ENCODE measurements around the gene OVAAL.

The OVAAL gene

DNA sequence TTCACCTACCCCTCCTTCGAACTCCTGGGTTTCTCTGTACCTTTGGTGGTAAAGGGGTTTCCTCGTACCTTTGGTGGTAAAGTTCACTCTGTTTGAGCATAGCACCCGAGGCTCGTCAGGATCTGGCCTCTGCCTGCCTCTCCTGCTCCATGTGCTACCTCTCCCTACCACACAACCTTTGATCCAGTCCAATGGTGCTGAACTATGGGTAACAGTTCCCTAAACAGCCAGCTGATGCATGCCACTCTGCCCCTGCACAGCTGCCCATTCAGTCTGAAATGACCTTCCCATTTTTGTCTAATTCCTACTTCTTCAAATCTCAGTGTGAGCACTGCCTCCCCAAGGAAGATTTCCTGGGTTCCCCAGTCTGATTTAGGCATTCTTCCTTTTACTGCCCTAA lies 14.0 kb downstream of the OVAAL start:
- no peak for DNase-seq

DNA sequence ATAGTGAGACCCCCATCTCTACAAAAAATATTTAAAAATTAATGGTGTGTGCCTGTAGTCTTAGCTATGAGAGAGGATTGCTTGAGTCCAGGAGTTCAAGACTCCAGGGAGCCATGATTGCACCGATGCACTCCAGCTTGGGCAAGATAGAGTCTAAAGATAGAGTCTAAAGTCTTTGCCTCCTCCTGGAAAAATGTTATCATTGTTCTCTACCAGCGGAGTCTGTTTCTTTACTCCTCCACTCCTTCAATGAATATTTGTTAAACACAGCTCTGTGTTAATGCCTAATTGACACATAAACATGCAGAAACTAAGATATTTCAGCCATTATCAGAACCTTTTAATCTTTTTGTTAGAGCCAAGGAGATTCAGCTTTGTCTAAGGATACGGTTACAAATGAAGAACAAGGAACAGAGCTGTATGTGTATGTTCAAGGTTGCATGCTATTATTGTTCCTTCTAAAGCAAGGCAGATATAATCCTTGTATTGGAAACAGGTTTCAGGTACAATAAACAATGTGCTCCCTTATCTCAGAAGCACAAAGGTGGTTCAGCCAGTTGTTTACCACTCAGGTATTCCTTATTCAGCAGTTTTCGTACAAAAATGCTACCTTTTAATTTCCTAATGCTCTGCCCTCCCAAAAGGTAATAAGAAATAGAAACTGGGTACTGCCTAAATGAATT lies 15.4 kb downstream of the OVAAL start:
- no peak for DNase-seq

DNA sequence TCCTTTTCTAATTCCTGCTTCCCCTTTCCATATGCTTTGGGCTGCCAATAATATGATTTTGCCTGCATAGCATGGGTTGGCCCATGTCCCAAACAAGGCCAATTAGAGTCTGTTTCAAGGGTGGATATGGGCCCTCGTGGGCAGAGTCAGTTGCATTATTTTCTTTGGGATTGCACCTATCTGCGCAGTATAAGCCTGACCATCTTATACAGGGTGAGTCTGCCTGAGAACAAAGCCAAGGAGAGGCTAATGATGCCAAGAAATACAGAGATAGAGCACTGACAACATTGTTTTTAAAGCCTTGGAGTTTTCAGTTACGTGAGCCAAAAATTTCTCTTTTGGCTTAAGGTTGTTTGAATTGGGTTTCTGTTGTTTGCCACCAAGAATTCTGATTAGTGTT lies 18.6 kb downstream of the OVAAL start:
- DNase-seq: no peak

DNA sequence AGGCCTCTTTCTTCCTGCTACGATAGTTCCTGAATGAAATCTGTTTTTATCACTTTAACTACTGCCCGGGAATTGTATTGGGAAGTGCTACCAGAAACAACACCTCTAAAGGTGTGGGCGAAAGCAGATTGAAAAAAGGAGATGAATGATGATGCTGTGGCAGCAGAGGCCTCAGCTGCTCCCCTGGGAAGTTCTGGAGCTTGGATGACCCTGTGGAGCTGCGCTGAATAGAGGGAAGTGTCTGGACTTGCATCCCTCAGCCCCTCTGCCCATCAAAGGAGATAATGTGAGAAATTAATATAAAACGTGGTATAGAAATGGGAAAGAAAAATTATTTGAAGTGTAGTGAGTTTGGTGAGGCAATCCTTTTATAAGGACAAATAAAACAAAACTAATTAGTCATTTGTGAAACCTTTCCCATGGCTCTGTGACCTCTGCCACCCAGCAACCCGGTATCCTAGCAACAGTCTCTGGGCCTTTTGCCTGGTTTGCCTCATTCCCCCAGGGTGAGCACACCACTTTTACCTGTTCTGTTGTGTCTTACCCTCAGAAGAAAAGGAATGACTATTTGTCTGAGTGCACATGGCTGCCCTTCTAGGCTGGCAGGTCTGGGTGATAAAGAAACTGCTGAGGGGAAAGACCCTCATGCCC lies 21.3 kb downstream of the OVAAL start:
- DNase-seq: no peak

DNA sequence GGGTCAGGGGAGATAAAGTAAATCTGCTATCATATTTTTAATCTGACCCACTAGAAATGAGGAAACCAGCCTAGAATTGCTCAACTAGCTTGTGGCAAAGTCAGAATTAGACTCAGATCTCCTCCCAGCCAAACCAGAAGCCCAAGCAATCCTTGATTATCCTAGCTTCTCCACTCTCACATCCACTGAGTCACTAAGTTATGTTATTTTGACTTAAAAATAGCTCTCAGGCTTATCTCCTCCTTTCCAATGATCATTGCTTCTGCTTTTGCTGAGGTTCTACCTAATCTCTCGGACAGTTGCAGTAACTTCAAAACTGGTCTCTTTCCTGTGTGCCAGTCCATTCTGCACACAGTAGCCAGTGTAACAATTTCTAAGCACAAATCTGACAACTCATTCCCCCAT lies 22.9 kb downstream of the OVAAL start:
- DNase-seq: peak in 1 of 2 donors; percentile 10

DNA sequence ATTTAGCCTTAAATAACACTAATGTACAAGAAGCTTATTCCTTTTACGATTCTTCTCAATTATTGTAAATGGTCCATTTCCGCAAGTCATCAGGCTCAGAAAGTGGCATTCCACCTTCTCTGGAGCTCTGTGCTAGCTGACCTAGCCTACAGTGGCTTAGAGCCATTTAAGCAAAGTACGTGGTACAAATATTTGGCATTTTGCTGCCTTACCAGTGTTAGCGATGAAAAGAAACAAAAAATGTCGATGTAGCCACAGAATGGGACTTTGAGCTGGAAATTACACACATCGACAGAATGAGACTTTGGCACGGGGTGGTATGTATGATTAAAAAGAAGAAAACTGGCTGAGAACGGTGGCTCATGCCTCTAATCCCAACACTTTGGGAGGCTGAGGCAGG lies 26.1 kb downstream of the OVAAL start:
- DNase-seq: no peak

DNA sequence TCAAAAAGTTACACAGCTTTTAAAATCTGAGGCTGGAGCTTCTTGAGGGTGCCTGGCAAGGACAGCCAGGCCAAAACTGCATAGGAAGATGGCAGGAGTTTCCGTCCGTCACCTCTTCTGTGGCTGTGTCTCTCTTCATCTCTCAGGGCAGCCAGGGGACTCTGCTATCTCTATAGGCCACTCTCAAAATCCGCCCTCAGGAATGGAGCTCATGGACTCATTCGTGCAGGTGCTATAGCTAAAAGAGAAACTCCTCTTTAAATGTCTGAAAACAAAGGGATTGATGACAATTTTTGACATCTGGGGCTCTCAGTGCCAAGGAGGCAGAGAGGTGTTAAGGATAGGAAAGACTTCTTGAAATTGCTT lies 27.2 kb downstream of the OVAAL start:
- no peak for DNase-seq

DNA sequence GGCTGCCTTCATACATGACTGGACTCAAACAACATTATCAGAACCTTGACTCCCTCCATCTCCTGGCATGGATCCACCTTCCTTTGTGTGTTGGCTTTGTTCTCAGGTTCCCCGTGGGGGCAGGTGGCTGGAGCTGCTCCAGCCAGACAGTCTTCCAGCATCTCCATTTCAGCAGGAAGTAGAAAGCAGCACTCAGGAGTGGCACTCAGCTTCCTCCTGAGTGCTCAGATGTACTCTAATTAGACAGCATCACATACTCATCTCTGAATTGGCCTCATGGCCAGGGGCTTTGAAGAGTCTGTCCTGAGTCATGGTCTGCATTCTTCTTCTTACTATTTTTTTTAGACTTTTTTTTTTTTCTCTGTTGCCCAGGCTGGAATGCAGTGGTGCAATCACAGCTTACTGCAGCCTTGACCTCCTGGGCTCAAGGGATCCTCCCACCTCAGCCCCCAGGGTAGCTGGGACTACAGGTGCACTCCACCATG lies 27.9 kb downstream of the OVAAL start:
- DNase-seq: no peak

DNA sequence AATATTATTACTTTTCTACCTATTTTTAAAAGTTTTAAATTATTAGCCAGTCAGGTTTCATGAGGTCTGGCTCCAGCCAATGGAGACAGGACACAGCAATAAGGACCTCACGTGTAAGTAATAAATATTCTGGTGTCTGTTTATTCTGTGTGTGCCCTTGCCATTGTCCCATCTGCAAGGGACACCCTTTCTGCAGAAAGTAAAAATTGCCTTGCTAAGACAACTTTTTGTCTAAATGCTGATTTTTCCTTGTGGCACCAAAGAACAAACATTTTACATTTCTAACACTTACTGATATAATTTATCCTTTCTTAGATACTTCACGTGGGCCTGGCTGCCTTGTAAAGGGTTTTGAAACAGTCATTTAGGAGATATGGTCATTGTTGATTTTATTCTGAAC lies 29.4 kb downstream of the OVAAL start:
- DNase-seq: no peak

DNA sequence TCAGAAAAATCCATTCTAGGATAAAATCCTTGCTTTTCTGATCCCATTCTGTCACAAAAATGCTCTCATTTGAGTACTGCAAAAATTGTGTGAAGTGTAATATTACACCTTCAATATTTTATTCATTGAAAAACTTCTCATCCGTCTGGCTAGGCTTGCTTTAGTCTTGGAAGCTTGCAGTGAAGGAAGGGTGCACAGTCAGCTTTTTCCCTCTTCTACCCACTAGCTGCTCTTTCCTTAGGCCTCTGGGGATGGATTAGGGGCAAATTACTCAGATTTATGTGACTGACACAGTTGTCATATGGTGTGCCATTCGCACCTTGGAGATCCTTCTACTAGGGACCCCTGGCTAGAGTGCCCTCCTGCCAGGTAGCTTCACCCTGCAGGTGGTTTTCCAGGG lies 32.1 kb downstream of the OVAAL start:
- DNase-seq: no peak

DNA sequence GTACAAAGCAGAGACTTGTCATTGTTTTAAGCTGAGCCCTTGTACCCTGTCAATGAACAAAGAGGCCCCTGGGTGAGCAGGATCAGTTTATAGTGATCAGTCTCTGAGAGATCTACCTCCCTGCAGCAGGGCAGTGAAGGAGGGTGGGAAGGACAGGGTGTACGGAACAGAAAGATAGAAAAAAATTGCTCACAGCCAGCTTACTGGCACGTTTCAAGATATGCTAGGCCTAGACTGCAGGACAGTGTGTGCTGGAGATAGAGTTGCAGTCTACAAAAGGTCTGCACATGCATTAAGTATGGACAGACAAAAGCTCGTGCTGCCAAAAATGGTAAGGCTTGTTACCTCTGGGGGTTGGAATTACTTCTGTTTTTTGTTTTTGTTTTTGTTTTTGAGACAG lies 34.6 kb downstream of the OVAAL start:
- DNase-seq: no peak

DNA sequence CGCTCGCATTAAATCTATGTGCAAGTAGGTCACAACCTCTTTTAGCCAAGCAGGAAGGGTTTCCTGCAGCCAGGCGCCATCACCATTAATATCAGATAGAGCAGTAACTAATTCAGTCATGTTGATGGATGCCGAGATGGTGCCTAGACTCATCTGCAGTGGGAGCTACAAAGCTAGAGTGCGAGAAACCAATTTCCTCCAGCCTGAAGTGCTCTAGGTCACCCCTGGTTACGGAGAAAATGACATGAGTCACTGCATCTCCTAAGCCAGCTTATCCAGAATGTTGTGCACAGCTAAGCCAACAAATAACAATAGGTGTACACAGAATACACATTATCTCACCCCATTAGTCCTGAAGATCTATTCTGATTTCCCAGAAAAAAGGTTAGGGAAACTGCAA lies 36.0 kb downstream of the OVAAL start:
- no peak for DNase-seq

DNA sequence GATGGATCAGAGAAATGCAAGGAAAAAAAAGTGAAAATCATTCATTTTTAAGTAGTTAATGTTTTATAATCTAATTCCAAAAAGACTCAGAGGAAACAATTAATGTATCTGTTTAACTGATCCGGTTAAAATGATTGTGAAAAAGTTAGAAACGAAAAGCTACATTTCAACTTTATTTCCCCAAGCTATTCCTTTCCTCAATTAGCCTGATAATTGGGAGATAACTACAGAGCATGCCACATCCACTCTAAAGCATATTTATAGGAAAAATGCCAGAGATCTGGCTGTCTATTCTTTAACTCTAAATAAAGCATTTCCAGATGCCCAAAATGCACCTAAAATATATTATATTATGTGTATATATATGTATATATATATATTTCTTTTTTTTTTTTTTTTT lies 37.2 kb downstream of the OVAAL start:
- DNase-seq: no peak

DNA sequence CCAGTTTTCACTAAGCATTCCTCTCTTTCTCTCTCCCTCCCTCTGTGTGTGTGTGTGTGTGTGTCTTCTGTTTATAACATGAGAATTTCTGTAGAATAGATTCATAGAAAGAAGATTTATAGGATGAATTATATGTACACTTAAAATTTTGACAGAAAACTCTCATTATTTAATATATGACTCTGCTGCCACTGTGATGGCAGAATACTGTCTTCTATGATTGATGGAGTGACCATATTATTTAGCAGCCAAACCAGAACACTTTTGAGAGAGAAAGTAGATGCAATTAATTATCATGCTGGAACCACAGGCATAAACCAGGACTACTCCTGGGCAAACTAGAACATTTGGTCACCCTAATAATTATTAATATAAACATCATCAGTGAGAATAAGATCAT lies 38.8 kb downstream of the OVAAL start:
- no peak for DNase-seq

DNA sequence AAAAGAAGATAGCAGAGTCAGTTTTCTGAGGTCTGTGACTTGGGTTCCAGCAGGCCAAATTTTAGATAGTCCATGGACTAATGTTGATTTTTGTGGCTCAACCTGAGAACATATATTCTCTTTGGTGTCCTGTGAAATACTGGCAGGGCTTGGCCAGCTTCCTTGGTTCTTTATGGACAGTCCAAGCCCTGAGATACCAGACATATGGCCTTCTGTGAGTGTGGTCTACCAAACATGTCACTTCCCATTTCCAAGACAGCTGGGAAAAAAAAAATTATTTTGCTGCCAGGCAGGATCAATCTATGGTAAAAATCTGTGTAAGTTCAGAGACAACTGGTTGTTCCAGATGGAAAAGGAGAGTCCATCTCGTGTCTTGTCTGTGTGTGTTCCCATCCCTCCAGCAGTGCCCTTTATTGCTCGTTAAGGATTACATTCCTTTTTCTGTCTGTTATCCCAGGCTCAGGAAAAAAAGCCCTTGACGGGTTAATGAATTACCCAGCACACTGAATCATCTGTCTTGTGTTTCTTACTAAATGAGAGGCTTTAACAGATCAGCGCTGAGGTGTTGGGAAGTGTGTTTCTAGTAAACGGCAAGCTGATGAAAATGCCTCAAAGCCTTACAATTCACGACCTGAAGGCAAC lies 39.7 kb downstream of the OVAAL start:
- no peak for DNase-seq

DNA sequence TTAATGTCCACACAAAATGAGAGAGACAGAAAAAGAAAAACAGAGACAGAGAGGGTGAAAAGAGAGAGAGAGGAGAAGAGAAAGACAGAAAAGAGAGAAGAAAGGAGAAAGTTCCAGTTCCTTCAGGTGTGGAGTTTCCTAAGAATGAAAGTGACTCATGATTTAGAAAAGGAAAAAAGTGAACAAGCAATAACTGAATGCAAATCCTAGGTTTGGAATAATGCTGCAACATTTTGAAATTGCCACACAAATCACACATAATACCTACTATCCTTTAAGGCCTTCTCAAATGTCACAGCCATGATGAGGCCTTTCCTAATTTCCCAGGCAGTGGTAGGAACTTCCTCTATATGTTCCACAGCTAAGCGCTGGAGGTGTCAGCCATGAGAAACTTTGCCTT lies 41.6 kb downstream of the OVAAL start:
- no peak for DNase-seq

DNA sequence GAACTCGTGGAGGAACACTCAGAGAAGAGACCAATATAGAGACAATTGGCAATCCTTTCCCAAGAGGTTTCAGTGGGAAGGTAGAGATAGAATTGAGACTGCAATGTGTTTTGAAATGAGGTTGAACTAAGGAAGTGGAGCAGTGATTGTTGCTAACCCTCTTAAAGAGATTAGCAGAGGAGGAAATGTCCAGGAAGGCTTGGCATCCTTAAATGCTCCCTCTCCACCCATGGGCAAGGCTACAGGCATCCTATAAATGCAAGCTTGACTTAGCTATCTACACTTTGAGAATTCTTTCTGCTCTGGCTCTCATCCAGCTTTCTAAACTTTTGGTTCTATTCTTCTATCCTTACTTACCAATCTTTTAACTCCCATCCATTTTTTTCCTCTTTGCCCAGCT lies 42.7 kb downstream of the OVAAL start:
- DNase-seq: no peak

DNA sequence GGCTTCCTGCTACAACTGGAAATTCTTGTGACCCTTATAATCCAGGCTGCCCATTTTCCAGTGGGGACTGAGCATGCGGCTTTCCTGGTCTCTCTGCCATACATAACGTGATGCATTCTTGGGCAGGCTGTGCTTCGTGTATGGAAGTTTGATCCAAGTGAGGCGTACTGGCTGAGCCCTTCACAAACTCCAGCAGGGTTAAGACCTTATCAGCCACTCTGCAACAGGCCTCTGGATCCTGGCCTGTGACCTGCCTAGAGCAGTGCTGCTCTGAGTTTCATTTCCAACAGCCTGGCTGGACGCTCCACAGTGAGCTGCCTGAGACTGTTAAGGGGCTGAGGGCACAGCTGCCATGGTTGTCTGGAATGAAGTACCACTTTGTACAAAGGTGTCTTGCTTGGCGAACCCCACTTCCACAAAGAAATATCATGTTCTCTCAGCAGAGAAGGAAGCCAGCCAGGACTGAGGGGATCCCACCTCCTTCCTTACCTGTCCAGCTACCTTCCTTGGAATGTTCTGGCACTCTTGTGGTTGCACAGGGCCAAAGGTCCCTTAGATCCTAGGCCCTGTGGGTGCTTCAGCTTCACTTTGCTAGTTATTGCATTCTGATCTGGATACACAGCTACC lies 44.6 kb downstream of the OVAAL start:
- no peak for DNase-seq

DNA sequence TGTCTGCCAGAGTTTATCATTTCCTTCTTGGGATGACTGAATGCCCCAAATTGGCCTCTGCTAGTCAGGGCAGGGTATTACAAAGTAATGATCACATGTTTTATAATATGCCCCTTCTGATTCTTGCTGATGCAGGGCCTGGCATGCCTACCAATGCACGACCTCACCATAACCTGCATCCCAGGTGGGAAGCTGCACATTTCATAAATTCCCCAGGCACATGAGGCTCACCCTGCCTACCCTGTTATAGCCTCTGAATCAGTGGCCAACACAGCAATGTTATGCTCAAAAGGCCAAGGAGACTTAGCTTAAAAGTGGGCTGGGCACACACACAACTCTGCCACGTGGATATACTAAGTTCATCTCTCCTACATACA lies 45.1 kb downstream of the OVAAL start:
- no peak for DNase-seq

DNA sequence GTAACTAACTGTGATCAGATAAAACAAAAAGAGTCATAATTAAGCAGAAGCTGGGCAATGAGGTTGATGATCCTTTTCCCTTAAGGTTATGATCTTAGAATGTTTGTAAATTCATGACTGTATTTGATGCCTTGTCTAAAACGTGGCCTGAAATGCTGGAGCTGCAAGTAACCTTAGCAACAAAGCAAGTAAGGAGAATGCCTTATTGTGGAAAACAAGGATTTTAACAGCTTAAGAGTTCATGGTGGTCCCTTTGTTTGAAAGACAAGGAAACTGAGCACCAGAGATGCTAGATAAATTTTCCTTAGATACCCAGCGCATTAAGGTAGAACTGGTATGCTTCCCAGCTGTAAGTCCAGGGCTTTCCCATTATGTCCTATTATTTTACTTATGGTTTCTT lies 47.4 kb downstream of the OVAAL start:
- no peak for DNase-seq

DNA sequence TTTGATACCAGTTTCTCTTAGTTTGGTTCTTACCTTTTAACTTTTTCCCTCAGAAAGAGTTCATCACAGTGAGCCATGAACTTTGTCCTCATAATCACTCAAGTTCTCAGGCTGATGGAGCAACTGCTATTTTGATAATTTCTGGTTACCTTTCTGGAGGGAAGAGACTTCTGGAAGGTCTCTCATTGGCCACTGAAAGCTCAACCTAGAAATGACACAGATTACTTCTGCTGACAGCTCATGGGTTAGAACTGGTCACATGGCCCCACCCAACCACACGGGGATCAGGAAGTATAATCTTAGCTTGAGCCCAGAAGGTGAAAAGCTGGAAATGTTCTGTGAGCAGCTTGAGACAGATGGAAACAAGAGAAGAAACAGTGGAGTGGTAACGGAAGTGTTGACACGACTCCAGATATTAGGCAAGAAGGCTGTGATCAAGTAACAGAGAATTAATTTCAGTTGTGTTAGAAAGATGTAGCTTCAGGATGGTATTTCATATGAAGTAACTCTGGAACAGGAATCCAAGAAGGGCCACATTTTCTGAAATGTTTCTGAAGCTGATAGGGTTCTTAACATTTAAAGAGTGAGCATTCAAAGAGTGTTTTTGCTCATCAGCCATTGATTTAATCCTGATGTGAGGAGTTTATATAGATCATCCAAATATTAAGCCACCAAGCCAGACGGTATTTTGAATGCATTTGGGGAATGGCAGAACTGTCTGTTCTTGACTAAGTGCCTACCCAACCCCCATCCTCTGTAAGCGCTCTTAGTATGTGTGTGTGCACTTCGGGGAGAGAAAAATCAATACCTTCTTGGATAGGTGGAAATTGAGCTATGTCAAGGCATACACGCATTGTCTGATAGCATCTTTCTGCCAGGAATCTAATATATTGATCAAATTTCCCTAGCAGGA lies 51.1 kb downstream of the OVAAL start:
- DNase-seq: no peak

DNA sequence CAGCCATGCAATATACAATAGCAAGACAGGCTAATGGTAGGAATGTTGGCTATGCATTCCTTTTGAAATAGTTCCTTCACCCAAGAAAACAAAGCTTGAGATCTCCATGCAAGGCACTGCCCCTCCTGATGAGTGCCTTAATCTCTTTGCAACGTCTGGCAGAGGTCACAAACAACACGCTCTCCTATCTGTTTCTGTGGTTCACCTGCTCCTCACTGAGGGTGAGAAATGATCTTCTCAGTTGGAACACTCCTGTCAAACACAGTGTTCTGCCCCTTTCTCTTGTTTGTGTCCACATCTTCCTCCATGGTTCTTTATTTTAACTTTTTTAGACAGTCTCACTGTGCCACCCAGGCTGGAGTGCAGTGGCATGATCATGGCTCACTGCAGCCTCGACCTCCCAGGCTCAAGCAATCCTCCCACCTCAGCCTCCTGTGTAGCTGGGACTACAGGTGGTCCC lies 51.8 kb downstream of the OVAAL start:
- DNase-seq: no peak
